Neural crest cell (in vitro differentiated cells): ENCODE data around the gene CDK15. TPM values are rescaled to one million over a fixed set of nuclear protein-coding genes. Genes with fewer than 3 reads are reported as not detected.

ENCODE experiments used
- DNase-seq: peaks from one replicate; pipeline ENCODE4 v3.0.0; 2021; ENCODE audit warnings: low read depth, mixed read lengths, low spot score
- H3K27ac Mint-ChIP-seq: one replicate; pipeline ENCODE4 v1.8.0; 2021; ENCODE audit warnings: mild to moderate bottlenecking, mixed read lengths; ENCODE audit not compliant: unreplicated experiment
- H3K27me3 Mint-ChIP-seq: 2 replicates; pipeline ENCODE4 v1.8.0; 2021; ENCODE audit warnings: low read depth, mild to moderate bottlenecking, mixed read lengths
- H3K36me3 Mint-ChIP-seq: 2 replicates; pipeline ENCODE4 v1.8.0; 2021; ENCODE audit warnings: low read depth, mild to moderate bottlenecking, mixed read lengths
- H3K4me1 Mint-ChIP-seq: 2 replicates; pipeline ENCODE4 v1.8.0; 2021; ENCODE audit warnings: mixed read lengths
- H3K4me3 Mint-ChIP-seq: one replicate; pipeline ENCODE4 v1.8.0; 2021; ENCODE audit warnings: mild to moderate bottlenecking, mixed read lengths
- H3K9me3 Mint-ChIP-seq: 2 replicates; pipeline ENCODE4 v1.8.0; 2021; ENCODE audit warnings: mixed read lengths
- CTCF ChIP-seq: fragments of 200-600 bp; sonication (generic); conservative IDR thresholded peaks from 2 replicates; pipeline ENCODE4 v1.5.0; 2021; ENCODE audit warnings: antibody characterized with exemption, mild to moderate bottlenecking
- total RNA-seq: library from RNA; stranded (reverse); gene quantifications from 2 replicates; pipeline ENCODE4 v1.2.1, GENCODE V29; 2021

Gene CDK15
- total RNA-seq, 1 donor from 2014 or later = not detected

GRCh38 chr2:201775326-201775725 lies 31.0 kb upstream of the CDK15 start:
- Mint-ChIP-seq H3K36me3 (no peaks in the 10 kb centered on the region), H3K4me1 (peaks cover 16% of the 10 kb centered on the region), H3K9me3 (no peaks in the 10 kb centered on the region), H3K27me3 (no peaks in the 10 kb centered on the region), H3K27ac (no peak overlapping the region), H3K4me3 (no peak overlapping the region)
- TF ChIP-seq CTCF = no peak
- no peak for DNase-seq

GRCh38 chr2:201777043-201777442 lies 29.3 kb upstream of the CDK15 start:
- Mint-ChIP-seq H3K36me3 (no peaks in the 10 kb centered on the region), H3K4me1 (peaks cover 28% of the 10 kb centered on the region), H3K4me3 (peak overlapping the region; percentile 7), H3K9me3 (no peaks in the 10 kb centered on the region), H3K27ac (no peak overlapping the region), H3K27me3 (no peaks in the 10 kb centered on the region)
- no peak for TF ChIP-seq CTCF
- no peak for DNase-seq

GRCh38 chr2:201777869-201778268 lies 28.5 kb upstream of the CDK15 start:
- Mint-ChIP-seq H3K9me3 (no peaks in the 10 kb centered on the region), H3K27ac (no peak overlapping the region), H3K36me3 (no peaks in the 10 kb centered on the region), H3K4me3 (no peak overlapping the region), H3K4me1 (peaks cover 28% of the 10 kb centered on the region), H3K27me3 (peaks cover 6% of the 10 kb centered on the region)
- no peak for DNase-seq
- TF ChIP-seq CTCF = no peak

- TF ChIP-seq CTCF = peak; percentile 25
- Mint-ChIP-seq H3K36me3 (no peaks in the 10 kb centered on the region), H3K9me3 (no peaks in the 10 kb centered on the region), H3K4me1 (peaks cover 28% of the 10 kb centered on the region), H3K27ac (peak overlapping the region; percentile 68), H3K27me3 (peaks cover 15% of the 10 kb centered on the region), H3K4me3 (peak overlapping the region; percentile 95)
- DNase-seq = no peak
Measured at GRCh38 chr2:201779901-201780673, 26.2 kb upstream of the CDK15 start.

GRCh38 chr2:201780674-201781493 lies 25.5 kb upstream of the CDK15 start, which contains the start of gene ALS2:
Gene ALS2 (minus strand): TSS chr2:201780933. CDS start chr2:201768885, 12,048 bp downstream.
- DNase-seq = peak; percentile 89
- H3K36me3 Mint-ChIP-seq = no peaks in the 10 kb centered on the region
- H3K4me3 Mint-ChIP-seq = peak within 1 kb of the TSS; percentile 95
- TF ChIP-seq CTCF = no peak
- H3K4me1 Mint-ChIP-seq = peaks cover 28% of the 10 kb centered on the region
- peaks cover 16% of the 10 kb centered on the region for H3K27me3 Mint-ChIP-seq
- H3K9me3 Mint-ChIP-seq = no peaks in the 10 kb centered on the region
- H3K27ac Mint-ChIP-seq = peak within 1 kb of the TSS; percentile 85
